GM21825 (cell line): ENCODE measurements around the gene STPG3.
A peak's percentile ranks its signal among the peaks of the same experiment; 100 is the strongest.

Experiments used
- ATAC-seq: cut with Tn5 transposase; IDR thresholded peaks from one replicate; pipeline ENCODE4 v1.9.1; 2021; ENCODE audit warnings: mild to moderate bottlenecking, moderate library complexity; ENCODE audit not compliant: unreplicated experiment

Gene STPG3

DNA sequence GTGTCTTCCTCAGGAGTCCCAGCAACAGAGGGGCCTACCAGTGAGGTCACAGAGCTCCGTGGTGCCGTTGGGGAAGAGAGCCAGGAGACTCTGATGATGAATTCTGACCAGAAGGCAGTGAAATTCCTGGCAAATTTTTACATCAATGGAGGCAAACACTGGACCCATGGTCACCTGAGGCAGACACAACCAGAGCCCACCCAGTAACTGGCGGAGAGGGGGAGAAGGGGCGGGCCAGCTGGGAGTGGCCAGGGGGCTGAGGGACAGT is at the start of gene STPG3:
TSS of gene STPG3 (plus strand) at position 93 of the 268 bp plus-strand sequence. CDS start at position 94, 1 bp downstream.
- ATAC-seq: no peak

DNA sequence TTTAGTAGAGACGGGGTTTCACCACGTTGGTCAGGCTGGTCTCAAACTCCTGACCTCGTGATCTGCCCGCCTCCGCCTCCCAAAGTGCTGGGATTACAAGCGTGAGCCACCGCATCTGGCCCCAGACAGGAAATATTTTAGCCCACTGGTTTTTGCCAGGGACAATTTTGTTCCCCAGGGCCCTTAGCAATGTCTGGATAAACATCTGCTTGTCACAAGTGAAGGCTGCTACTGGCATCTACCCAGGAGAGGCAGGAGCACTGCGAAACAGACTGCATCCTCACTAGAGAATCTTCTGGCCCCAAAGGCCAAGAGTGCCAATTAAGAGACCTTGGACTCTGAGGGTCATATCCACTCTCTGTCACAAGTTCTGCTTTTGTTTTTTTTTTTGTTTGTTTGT is 48.1 kb upstream of the STPG3 start:
- ATAC-seq: no peak

DNA sequence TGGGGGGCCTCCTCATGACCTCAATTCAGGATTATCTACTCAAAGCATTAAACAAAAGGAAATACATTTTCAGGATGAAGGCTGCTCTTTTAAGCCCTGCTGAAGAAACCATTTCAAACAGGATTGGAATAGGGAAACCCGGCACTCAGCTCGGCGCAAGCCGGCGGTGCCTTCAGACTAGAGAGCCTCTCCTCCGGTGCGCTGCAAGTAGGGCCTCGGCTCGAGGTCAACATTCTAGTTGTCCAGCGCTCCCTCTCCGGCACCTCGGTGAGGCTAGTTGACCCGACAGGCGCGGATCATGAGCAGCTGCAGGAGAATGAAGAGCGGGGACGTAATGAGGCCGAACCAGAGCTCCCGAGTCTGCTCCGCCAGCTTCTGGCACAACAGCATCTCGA is 46.4 kb upstream of the STPG3 start:
- ATAC-seq: no peak

DNA sequence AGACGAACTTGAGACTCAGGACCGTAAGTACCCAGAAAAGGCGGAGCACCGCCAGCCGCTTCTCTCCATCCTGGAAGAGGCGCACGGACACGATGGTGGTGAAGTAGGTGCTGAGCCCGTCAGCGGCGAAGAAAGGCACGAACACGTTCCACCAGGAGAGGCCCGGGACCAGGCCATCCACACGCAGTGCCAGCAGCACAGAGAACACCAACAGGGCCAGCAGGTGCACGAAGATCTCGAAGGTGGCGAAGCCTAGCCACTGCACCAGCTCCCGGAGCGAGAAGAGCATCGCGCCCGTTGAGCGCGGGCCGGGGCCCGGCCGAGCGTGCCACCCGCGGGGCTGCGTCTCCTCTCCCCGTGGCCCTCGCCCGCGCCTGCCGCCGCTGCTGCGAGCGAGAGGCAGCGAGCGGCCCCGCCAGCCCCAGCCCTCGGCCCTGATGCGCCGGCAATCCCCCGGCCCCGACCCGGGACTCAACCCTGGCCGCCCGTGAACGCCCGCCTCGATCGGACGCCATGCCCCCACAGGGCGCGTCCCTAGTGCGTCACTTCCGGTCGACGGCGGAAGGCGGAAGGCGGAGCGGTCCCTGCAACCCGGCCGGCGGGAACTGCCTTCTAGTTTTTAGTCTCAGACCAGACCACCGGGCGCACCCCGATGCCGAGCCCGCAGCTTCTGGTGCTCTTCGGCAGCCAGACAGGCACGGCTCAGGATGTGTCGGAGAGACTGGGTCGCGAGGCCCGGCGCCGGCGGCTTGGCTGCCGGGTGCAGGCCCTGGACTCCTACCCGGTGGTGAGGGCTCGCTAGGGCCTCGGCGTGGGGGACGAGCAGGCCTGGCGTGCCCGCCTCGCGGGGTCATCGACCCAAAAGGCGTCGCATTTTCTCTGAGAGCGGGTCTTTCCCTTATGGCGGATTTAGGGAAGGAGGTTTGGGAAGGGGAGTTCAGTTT is 45.7 kb upstream of the STPG3 start, which contains the start of the genes NDOR1 and TMEM203:
TSS of gene NDOR1 (plus strand) at position 575 of the 944 bp plus-strand sequence. CDS start at position 653, 78 bp downstream.
TSS of gene TMEM203 (minus strand) at position 523 of the 944 bp plus-strand sequence. CDS start at position 289, 234 bp downstream.
- ATAC-seq: peak; percentile 38

DNA sequence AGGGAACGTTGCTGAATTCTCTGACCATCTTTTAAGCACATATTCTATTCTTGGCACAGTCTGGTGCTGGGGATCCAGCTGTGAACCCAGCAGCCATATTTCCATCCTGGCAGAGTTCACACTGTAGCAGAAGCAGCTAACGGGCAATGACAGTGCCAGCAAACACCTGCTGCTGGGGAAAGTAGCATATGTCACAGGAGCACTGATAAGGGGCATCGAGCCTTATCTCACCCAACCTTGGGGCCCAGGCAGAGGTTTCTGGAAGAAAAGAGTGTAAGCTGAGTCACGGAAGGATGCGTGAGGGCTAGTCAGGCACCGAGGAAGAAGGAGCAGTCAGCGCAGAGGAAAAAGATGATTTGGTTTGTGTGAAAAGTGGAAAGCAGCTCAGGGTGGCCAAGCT is 44.5 kb upstream of the STPG3 start:
- no peak for ATAC-seq

DNA sequence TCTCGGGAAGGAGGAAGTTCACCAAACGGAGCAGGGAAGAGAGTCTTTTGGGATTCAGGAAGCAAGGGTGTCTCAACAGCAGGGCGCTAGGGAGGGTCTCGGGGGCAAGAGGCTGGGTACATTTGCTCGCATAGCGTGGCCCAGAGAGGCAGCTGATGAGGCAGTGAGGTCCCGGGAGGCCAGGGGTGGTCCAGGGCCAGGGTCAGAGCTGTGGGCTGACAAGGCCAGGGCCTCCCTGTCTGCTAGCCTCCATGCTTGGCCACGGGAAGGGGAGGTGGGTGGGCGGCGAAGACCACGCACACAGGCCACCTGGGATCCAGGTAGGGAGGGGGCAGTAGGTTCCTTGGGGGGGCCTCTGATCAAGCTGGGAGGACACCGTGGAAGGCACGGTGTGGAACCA is 39.6 kb upstream of the STPG3 start:
- no peak for ATAC-seq

DNA sequence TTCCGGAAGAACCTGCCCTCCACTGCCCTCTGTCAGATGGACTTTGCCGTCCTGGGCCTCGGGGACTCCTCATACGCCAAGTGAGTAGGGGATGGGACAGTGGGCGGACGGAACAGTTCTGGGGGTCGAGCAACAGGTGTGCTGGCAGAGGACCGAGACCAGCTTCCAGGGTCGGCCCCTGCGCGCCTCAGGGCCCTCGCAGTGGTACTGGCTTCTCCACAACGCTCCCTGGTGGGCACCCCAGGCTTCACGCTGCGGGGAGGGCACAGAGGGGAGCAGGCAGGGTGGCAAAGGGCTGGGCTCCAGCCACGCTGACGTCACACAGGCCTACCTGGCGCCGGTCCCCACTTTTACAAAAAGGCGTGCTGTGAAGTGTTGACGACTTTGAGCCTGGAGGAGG is 38.6 kb upstream of the STPG3 start:
- ATAC-seq: no peak

DNA sequence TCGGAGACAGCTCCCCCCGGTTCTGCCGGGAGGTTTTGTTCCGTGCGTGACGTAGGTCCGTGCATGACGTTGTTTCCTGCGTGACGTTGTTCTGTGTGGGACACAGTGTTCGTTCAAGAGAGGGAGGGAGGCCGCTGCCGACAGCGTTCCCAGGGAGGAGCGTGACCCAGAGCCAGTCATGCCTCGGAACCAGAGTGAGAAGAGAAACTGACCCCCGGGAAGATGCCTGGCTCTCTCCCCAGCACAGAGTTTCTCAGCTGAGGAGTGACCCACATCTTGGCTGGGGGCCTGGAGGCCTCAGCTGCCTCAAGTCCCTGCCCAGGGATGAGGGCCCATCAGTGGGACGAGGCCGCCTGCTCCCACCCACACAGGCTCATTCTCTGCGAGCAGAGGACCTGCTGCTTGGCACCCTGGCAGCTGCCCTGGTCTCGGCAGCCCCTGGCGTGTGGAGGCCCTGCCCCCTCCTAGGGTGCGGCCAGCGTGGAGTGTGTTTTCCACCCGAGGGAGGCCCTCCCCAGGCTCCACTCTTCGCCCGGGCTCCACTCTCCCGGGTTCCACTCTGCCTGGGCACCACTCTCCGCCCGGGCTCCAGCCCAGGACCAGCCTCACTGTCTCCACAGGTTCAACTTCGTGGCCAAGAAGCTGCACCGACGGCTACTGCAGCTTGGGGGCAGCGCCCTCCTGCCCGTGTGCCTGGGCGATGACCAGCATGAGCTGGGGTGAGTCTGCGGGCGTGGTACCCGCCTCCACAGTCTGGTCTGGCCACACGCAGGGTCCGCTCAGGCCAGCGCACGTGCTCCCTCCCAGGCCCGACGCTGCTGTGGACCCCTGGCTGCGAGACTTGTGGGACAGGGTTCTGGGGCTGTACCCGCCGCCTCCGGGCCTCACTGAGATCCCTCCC is 37.7 kb upstream of the STPG3 start:
- no peak for ATAC-seq

DNA sequence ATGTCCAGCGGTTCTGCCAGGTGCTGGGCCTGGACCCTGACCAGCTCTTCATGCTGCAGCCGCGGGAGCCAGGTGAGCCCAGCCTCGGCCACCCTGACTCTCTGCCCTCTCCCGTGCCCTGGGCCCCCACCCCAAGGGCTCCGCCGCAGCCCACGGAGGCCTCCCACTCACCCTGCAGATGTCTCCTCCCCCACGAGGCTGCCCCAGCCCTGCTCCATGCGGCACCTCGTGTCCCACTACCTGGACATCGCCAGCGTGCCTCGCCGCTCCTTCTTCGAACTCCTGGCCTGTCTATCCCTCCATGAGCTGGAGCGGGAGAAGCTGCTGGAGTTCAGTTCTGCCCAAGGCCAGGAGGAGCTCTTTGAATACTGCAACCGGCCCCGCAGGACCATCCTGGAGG is 36.5 kb upstream of the STPG3 start:
- no peak for ATAC-seq

DNA sequence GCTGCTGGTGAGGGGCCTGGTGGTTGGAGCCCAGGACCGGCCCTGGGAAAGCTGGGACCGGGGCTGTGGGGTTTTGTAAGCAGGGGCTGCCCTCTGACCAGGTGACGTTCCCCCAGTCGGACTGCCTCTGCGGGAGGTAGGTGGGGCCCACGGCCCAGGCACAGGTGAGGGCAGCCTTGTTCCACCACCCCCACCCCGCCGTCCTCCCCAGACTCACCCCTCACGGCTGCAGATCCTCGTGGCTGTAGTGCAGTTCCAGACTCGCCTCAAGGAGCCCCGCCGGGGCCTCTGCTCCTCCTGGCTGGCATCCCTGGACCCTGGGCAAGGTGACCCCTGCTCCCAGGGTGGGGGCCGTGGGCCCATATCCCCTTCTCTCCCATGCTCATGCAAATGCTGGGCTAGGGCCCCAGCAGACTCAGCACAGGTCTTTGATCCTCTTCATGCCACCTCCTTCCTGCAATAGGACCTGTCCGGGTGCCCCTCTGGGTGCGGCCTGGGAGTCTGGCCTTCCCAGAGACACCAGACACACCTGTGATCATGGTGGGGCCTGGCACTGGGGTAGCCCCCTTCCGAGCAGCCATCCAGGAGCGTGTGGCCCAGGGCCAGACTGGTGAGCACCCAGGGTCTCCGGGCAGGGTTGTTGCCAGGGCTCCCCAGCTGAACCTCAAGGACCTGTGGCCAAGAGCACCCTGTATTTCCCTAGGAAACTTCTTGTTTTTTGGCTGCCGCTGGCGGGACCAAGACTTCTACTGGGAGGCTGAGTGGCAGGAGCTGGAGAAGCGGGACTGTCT is 35.7 kb upstream of the STPG3 start:
- ATAC-seq: no peak

DNA sequence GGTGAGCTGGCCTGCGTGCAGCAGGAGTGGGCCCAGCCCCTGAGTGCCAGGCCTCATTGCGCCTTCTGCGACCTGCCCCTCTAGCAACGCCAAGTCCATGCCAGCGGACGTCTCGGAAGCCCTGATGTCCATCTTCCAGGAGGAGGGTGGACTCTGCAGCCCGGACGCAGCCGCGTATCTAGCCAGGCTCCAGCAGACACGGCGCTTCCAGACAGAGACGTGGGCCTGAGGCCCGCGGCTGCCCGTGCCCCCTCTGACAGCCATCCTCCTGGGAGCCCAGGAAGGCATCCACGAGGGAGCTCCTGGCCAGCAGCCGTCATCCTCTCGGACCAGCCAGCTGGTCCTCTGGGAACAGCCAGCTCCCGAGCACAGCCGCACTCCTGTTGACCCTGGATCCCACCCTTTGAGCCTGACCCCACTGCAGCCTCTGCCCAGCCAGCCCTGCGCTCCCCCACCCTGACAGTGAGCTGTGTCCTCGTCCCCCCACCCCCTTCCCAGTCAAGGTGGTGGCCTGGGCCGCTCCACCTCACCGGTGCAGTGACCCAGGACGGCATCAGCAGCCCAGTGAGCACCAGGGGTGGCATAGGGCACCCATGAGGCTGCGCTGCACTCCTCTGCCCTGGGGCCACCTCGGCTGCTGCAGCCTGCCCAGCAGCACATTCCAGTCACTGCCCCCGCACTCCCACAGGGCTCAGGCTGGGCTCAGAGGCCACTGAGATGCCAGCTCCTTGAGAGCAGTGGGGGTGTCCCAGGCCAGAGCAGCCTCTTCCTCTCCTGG is 34.7 kb upstream of the STPG3 start:
- ATAC-seq: no peak

DNA sequence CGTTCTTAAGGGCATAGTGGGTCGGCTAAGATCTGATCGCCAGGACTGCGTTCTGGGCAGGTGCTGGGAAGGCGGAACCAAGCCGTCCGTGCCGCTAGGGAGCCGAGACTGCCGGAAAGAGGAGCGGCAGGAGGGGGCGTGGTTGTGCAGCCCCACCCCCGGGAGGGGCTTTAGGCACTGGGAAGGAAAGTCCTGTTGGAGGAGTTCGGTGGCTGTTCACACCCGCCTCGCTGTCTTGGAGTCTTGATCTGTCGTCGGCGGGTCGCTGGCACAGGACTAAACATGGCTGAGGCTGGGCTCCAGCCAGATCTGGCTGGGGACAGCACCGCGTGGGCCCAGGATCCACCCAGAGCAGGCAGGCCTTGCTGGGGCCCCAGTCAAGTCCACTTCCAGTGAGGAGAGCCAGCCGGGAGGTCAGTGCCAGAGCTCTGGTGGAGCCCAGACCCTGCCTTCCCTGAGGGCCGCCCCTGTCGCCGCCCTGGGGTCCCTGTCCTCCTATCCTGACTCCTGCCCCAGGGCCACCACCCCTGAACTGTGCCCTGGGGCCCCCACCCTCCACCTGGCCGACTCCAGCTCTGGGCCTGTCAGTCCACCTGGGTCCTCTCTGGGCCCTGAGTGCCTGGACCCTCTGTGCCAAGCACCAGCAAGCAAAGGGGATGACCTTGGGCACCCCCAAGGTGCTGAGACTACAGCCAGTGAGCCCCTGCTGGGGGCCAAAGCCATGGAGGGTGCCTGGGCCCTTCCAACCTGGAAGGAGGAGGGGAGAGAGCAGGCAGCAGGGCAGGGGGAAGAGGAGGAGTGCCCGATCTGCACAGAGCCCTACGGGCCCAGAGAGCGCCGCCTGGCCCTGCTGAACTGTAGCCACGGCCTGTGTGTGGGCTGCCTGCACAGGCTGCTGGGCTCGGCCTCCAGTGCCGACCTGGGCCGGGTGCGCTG is 33.5 kb upstream of the STPG3 start:
- ATAC-seq: no peak

DNA sequence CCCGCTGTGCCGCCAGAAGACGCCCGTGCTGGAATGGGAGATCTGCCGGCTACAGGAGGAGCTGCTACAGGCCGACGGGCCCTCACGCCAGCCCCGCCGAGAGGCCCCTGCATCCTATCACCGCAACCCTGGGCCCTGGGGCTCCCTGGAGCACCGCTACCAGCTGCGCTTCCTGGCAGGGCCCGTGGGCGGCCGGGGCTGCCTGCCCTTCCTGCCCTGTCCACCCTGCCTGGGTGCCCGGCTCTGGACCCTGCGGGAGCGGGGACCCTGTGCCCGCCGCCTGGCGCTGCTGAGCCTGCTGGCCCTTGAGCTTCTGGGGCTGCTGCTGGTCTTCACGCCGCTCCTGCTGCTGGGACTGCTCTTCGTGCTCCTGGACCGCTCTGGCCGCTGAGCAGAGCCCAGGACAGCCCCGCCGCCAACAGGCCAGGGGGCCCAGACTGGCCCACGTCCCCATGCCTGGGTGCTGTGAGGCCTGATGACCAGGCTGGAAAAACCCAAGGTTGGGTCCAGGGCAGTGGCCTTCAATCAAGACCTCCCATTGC is 32.8 kb upstream of the STPG3 start:
- ATAC-seq: no peak

DNA sequence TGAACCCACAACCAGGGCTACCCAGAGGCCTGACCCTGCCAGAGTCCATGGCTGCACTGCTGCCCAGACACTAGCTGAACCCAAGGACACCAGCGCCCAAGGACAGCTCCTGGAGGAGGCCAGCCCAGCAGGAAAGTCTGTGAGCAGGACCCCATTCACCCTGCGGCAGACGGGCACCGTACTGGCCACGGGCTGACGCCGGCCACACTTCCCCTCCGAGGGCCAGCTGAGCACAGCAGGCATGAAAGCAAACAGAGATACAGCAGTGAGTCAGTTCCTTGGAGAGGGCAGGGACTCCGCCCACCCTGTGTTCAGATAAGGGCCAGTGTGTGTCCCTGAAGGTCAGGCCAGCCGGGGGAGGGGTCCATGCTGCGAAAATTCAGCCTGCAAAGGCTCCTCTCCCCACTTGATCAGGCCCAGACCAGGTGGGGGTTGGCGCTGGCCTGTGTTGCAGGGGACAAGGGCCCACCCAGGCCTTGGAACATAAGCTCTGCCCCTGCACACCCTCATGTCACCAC is 32.3 kb upstream of the STPG3 start:
- ATAC-seq: no peak

DNA sequence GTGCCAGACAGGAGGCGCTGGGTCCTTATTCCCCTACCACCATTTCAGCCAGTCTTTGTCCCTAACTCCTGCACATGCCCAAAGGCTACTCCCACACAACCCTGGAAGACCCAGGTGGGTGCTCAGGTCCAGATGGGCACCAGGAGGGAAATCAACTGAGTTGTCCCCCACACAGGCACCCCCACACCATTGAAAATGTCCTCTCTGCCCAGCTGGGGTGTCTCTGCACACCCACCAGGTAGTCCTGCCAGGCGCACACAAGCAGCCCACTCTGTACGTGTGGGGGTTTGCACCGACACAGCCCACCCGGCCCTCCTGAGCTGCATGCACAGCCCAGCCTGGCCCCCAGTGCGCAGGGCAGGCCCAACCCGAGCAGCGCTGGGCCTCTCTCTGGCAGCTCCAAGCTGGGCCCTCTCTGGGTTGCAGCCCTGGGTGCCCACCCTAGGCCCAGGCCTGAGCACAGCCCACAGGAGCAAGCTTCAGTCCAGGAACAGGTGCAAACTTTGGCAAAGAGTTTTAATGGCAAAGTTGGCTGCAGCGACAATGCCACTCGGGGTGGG is 31.2 kb upstream of the STPG3 start:
- no peak for ATAC-seq

DNA sequence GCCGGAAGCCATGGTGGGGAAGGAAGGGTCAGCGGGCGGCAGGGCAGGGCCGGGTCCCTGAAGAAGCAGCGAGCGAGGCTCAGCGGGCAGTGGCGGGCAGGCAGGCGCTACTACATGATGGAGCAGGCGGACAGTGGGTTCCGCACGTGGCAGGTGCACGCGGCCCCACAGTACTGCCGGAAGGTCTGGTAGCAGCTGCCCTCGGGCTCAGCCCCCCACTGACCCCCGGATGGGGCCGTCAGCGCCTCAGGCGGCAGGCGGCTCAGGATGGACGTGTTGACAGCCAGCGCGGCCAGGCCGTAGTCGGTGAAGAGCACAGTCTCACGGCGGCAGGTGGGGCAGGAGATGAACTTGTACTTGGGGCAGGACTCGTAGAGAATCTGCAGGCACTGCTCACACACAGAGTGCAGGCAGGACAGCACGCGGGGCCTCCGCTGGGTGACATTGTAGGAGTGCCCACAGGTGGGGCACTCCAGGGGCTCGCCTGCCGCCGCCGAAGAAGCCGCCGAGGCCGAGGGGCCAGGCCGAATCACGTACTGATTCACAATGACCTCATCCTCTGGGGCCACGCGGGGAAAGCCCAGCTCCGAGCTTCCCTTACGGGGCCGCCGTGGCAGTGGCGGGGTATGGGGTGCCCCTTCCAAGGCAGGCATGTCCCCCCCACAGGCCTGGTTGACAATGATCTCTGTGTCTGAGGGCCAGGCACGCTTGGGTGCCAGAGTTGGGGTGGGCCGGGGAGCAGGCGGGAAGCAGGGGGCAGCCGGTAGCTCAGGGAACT is 30.6 kb upstream of the STPG3 start:
- no peak for ATAC-seq

DNA sequence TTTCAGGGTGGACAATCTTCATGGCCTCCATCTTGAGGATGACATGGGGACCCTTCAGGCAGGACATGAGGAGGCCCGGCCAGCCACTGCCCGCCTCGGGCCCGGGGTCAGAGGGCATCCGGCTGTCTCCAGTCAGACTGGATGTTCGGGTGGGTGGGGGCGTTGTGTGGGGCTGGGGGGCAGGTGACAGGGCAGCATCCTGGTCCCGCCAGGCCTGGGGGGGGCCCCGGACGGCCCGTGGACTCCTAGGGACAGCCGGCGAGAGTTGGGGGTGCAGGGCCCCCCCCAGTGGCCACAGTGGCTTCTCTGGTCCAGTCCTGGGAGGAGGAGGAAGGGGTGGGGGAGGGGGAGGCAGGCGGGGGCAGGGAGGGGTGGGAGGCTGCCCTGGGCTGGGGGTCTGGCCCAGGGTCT is 30.0 kb upstream of the STPG3 start:
- no peak for ATAC-seq
